Measurements from ENCODE around the gene VAV3.
A peak's percentile ranks its signal among the peaks of the same experiment; 100 is the strongest.

Gene VAV3

DNA sequence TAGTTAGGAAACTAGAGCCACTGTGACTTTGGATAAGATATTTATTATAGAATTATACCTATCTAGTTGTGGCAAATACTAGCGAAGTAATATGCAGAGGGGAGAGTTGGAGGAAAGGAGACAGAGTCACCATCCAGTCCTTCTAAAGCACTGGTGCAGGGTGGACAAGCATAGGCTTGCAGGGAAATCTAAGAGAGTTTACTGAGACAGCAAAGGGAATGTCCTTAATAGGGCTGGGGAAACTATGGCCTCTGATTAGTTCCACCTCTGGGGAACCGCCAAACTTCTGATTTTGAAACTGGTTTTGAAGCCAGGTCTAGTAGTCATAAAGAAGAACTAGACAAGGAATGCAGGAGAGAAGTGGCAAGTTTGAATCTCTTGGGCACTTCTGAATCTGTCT, 407.9 kb downstream of the VAV3 start:
- no peak for DNase-seq

DNA sequence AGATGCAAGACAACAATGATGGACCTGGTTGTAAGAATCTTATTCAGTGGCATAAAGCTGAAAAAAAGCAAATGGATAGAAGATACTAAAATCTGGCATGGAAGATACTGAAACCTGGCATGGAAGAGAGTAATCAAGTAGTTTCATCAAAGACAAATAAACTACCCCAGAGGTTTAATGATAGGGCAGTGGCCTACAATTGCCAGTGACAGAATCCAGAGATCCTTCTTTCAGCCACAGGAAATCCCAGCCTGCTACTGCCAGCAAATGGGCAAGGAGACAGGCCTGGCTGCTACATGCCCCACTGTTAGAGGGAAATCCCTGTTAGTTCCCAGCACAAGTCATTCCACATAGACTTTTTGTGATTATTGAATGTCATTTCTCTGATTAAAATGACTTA, 409.4 kb downstream of the VAV3 start:
- no peak for DNase-seq

DNA sequence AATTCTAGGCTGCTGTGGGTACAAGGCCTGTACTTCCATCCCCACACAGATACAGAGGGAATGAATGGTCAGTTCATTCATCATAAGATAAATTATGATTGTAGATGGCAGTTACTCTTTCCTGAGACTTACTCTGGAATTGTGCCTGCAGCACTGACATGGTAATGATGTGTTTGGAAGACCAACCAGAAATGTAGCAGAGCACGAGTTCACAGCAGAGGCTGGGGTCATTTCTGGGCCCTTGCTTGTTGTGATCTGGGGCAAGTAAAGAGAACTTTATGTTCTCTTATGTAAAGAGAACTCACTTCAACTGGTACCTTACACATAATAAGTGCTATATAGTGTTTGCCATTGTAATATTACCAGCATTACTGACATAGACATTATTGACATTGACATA, 412.2 kb downstream of the VAV3 start:
- no peak for DNase-seq

DNA sequence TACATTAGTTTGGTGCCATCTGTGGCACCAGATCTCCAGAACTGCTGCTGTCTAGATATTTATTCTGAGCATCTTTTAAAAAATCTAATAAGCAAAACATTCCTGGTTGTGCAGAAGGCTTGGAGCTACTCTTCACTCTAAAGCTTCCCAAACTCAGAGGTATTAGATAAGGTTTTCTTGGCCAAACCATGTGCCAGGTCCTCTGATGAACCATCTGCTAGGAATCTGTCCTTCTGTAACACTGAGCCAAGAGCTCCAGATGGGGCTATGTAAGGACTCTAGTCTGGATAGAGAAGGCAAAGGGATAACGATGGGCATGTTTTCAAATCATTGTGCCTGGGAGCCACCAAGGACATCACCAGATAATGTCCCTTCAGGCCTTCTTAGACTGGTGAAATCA, 413.5 kb downstream of the VAV3 start:
- DNase-seq, result peak; percentile 88

DNA sequence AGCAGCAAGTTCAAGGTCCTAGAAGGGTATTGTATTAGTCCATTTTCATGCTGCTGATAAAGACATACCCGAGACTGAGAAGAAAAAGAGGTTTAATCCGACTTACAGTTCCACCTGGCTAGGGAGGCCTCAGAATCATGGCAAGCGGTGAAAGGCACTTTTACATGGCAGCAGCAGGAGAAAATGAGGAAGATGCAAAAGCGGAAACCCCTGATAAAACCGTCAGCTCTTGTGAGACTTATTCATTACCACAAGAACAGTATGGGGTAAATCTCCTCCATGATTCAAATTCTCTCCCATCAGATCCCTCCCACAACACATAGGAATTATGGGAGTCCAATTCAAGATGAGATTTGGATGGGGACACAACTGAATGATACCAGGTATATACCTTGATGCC, 414.6 kb downstream of the VAV3 start:
- no peak for DNase-seq

DNA sequence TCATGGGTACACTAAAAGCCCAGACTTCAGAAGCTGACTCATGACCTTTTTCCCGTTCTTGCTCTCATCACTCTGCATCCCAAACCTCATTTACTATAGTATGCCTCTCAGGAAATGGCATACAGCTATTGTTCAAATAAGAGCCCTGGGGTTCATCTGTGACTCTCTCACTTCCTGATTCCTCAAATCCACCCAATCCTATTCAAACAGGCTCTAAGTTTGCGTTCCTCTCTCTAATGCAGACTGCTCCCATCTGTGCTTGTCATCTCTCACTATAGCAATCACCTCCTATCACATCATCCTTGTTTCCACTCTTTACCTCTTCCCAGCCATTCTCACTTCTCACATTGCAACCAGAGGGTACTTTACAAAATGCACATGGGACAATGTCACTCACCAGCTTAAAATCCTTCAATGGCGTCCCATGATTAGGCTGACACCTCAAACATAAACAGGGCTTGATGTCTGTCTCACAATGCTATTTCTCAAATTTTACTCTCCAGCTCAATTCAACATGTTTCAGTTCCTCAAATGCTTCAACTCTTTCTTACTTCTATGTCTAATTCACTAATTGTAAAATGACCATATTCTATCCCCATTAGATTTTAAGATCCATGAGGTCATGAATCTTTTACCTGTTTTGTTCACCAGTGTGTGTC, 415.7 kb downstream of the VAV3 start:
- DNase-seq, result no peak

DNA sequence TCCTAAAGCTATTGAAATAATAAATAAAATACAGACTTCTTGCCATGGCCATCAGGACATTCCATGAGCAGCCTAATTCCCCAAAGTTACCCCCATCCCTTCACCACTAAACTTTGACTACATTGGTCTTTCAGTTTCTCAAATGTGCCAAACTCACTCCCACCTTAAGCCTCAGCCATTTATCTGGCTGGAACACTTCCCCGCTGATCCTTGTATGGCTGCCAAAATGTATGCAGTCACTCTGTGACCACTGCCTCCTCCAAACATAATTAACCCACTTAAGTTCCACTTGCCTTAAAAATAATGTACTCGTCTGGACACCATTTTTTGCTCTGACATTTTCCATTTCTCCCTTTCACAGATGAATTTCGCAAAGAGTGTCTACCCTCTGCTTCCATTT, 416.7 kb downstream of the VAV3 start:
- DNase-seq, result no peak

DNA sequence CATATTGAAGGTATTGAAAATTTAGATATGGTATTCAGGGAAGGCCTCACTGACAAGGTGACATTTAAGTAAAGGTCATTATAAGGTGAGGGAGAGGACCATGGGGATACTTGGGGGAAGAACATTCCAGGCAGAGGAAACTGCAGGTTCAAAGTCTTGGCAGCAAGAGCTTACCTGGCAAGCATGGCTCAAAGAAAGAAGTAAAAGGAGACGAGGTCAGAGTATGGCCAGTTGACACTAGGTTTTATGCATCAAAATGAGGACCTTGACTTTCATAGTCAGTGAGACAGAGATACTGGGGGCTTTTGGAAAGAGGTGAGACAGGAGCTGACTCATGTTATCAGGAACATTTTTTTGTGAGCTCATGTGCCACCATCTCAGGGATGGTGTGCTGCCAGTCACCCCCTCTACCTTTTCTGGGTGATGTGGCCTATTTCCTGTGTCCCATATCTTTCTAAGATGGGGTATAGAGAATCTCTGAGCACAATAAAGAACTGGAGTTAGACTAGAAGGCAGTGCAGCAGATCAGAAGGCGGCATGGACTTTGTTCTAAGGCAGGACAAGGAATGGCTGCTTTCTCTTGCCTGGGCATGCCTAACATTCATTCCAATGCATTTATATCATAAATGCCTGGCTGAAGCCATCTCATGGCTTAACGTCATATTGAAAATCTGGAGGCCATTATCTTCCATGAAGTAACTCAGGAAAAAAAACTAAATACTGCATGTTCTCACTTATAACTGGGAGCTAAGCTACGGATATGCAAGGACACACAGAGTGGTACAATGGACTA, 417.4 kb downstream of the VAV3 start:
- DNase-seq, result no peak

DNA sequence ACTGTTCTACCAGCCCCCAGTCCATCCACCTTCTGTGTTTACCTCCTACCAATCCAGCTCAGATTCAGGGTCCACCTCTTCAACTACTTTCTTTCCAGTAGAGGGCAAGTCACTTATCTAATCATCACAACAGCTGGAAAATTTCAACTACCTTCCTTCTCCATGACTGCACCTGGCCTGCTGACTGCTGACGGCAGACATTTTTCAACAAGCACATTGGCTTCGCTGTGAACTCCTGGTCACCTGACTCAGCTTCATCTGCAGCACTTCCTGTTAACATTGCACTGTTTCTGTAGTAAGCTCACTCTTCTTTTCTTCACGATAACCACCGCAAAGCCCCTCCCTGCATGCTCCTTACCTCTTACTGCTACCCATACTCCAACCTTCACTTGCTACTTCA, 418.4 kb downstream of the VAV3 start:
- no peak for DNase-seq

DNA sequence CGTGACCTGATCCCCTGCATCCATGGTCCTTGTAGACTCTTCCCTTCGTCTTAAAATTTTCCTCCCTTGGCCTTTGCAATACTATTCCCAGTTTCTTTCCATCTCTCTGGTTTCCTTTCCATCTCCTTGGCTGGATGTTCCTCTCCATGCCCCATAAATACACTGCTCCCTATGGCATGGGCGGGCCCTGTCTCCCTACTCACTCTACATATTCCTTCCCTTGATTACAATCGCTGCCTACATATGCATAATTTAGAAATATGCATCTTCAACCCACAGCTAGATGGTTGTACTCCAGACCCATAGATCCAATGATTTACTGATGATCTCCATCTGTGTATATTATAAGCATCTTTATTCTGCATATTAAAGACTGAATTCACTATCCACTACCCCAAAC, 419.1 kb downstream of the VAV3 start:
- no peak for DNase-seq

DNA sequence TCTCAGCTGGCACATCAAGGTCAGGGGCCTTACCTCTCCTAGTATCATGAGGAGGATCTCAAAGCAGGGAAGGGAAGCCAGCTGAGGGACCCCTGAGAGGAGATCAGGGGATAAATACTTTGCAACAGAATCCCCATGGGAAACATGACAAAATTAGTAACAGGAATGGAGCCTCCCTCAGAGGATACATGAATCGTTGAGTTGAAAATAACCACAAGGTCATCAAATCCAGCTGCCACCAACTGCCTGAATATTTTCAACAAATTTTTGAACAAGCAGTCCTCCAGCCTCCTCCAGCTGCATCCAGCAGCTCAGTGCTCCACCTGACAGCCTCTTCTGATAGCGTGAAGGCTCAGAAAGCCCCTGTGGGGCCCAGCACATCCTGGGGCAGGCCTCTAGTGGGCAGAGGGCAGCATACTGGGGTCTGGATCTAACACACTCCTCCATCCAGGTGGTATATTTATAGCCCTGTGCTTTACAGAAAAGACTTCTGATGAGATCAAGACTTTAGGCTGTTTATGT, 419.9 kb downstream of the VAV3 start:
- no peak for DNase-seq

DNA sequence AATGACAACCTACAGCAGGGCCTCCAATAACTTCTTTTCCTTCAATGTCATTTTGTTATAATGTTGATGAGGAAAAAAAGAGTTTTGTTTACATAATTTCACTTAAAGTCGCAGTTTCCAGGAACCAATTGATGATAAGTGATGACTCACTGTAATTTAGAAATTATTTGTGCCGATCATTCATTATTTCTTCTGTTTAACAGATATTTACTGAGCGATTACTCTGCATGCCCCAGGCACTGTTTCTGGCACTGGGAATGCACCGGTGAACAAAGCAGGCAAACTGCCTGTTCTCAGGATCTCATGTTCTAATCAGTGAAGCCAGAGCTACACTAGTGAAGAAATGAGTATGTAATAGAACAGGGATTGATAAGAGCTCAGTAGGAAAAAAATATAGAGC, 420.7 kb downstream of the VAV3 start:
- no peak for DNase-seq

DNA sequence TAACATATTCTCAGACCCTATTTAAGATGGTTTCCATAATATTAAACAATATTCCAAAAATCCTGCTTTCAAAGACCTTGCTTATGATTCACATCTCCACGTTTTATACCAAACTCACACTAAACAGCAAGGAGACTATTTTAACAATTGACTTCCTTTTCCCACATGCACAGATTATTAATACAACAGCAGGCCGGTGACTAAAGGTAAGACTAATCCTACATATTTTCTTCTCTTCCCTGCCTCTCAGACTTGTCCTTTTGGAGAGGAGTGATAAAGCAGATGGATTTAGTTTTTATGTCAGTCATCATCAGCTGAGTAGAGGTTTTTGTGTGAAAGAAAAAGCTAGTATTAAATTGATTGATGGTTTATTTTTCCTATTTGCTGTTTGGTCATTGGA, 423.6 kb downstream of the VAV3 start:
- DNase-seq, result no peak

DNA sequence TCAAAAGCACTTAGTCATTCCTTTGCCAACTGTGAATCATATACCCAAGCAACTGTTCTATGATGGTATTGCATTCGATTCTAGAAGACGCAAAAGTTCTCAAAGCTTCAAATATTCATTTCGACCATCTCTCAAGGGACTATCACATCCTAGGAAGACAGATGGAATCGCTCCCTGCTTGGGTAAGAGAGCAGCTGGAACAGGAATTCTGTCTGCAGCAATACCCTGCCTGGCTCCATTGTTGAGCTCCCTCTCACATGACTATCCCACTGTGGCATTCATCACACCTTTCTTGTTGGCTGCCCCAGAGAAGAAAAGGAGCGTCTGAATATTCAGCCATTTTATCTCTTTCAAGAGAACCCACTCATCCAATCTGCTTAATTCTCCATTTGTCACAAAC, 426.5 kb downstream of the VAV3 start:
- peak; percentile 88 for DNase-seq

DNA sequence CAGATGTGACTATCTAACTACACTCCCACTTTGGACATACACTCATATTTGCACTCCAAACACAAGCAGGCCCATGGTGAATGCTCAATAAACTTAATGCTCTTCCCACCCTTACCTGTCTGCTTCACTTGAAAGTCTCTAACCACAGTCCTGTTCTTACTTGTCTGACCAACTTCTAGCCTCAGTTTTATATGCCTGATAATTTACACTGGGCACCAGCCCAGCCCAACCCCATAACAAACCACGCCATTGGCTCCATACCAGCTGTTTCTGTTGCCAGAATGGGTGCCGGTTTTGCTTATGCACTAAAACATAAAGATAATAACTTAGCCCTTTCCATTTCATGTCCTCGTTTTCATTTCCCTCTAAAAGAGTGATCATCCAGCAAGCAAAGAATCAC, 428.7 kb downstream of the VAV3 start:
- peak; percentile 77 for DNase-seq

DNA sequence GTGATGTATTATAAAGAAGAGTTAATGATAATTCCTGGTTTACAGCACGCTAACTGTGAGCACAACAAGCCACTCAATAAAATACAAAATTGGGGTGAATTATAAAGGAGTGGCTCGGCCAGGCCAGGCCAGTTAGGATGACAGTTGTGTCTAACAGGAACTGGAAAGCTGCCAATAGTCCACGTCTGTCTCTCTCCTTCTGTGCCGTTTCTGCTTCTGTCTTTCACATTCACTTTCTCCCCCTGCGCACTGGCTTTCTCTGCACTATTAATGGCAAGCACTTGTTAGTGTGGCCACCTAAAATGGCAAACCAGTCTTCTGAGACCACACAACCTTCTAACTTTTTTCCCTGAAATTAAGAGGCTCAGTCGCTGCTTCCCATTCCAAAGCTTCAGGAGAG, 429.9 kb downstream of the VAV3 start:
- peak; percentile 86 for DNase-seq

DNA sequence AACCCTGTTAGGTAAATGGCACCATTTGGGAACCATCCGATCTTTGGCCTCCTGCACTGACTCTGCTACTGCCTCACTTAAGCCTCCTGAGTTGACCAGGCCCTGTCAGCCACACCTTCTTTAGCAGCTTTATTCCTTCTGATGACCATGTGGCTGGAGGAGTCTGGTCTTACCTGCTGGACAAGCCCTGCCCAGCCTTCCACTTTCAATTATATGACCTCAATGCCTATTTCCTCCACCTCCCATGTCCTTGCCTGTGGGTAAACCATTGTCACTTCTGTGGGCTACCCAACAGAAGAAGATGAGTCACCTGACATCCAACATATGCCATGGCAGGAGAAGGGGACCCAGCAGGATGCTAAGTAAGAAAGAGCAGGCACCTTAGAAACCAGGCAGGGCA, 430.3 kb downstream of the VAV3 start:
- no peak for DNase-seq

DNA sequence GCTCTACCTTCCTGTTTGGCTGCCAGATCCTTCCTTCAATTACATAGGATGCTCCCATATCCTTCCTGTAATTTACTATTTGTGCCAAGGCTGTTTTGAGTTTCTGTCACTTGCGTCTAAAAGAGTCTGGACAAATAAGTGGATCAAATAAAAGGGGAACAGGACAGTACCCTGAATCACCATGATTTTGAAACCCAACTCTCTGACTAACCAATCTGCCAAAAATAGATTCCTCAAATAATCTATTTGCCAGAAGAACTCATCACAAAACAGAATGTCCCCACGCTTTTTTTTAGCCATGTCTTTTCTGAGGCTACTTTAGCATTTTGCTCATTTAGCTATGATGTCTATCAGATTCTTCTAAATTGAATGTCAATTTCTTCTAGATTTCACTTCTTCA, 431.5 kb downstream of the VAV3 start:
- no peak for DNase-seq

DNA sequence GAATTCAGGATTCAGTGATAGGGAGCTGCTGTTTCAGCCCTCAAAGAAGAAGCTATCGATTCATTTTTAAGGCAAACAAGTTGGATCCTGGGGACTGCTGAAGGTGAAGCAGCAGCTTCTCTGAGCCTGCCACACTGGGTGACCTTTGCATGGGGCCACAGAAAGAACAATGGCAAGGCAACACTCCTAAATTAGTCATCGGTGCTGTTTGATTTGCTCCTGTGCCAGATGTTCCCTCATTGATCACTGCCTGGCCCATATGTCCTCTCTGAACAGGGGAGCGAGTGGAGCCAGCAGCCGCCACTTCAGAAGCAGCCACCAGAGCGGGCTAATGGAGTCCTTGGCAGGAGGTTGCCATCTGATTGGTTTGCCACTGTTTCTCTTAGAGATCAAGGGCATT, 432.7 kb downstream of the VAV3 start:
- DNase-seq, result peak; percentile 85

DNA sequence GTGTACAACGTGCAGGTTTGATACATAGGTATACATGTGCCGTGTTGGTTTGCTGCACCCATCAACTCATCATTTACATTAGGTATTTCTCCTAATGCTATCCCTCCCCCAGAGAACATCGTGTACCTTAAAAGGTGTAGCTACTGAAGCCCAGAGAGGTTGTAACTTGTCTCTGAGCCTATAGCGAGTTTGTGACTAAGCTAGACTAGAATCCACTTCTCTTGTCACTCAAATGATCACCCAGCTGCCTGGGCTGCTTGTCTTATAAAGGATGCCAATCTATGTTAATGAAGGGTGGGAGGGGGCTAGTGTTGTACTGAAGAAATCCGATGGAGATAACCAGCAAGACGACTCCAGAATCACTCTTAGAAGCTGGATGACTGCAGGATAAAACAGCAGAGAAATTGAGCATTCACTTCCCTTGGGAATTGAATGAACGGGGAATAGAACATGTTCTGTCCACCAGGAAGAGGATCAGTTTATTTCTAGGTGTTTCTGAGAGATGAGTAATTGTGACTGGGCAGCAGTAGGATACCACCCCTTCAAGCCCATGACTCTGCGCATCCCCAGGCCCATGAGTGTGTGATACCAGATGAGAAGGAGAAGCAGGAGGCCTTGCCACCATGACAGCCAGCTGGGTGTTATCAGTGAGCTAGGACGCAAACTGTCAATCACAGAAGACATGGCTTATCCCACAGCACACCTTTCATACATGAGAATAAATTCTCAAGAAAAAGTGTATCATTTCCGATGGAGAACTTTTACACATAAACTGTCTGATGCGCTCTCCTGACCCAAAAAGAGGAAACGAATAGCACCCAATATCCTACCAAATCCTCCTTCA, 433.7 kb downstream of the VAV3 start:
- DNase-seq, result no peak

DNA sequence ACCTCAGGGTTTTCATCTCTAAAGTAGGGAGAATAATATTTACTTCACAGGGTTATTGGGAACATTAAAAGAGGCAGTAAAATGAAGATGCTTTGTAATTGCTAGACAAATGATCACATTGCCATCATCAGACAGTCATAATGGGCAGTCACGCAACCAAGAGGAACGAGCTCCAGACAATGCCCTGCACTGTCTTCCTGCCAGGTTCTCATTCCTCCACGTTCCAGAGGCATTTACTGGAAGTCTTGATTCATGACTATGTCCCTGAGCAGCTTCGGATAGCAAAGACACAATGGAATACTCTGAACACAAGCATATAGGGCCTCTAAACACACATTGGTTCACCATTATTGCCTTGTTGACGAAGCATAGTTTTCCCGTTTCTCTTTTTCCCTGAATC, 434.4 kb downstream of the VAV3 start:
- DNase-seq, result no peak

DNA sequence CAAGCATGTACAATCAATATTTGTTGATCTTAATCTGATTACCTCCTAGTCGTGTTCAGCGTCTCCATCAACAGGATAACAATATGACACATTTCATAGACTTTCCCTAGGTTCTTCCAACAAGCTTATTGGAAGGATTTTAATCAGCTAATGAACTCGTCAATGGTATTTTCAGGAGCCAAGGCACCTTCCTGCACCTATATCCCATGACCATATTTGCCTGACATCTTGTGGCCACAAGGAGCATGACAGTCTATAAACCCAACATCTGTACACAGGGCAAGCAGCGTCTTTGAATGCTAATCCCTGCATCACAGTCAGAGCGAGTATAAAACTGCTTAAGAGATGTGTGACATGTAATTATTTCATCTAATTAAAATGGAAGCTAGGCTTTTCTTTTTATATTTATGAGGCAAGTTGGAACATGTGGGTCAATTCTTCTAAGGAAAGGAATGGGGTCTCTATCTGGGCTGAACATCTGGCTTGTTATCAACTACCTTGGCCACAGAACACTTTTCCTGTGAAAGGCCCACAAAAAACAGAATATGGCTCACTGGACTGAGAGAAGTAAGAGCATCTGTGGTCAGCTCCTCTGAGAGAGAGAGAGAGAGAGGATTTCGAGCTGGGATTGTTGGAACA, 435.4 kb downstream of the VAV3 start:
- peak; percentile 74 for DNase-seq

DNA sequence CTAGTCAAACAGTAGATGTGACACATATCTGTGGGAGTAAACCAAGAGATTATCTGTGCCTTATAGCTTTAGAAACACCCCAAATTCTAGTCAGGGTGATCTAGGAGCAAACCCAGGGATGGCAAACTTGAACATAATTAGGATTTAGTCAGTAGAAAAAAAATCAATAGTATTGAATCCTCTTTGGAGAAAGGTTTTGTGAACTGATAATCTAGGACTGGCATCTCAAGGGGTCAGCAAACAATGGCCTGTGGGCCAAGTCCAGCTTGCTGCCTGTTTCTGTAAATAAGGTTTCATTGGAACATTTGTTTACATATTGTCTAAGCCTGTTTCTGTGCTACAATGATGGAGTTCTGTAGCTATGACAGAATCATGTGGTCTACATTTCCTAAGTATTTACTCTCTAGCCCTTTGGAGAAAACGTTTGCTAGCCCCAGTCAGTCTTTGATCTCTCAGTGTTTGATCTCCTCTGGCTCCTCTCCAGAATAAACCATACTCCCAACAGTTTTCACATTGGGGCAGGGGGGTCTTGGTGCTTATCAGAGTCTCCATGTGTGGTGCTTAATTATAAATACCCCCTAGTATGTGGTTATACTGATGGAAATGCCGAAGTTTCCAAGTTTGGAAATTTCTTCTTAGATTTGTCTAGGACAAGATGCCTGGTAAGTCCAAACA, 438.3 kb downstream of the VAV3 start:
- no peak for DNase-seq

All from DMS 273 treated with DMSO at 0.1 percent for 48 hours (cell line).